Fibroblast of skin of right biceps (primary cell): ENCODE data around the gene AGAP9.
"Not testable (repeated sequence)": the region's sequence is repeated elsewhere in the genome, so short reads cannot be mapped to it uniquely, and the experiment has no call there.

Experiments
- DNase-seq: peaks from one replicate; pipeline ENCODE4 v3.0.0-alpha.2; 2013

AGAP9 gene

DNA sequence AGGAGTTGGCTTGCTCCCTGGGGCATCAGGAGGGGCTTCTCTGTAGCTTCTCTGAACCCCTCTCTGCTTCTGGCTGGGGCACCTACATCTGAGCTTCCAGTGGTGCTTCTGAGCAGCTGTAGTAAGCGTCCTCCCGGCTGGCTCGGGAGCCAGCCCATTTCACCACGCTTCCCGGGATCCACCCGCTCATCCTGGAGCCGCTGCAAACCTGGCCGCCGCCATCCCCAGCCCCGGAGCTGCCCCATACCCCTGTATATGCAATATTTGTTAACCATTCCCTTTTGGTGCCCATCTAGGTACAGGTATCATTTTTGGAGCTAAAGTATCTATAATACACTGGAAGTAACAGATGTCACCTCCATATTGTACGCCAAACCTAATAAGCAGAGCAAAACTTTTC is 38.7 kb downstream of the AGAP9 start:
- DNase-seq: not testable (repeated sequence)

DNA sequence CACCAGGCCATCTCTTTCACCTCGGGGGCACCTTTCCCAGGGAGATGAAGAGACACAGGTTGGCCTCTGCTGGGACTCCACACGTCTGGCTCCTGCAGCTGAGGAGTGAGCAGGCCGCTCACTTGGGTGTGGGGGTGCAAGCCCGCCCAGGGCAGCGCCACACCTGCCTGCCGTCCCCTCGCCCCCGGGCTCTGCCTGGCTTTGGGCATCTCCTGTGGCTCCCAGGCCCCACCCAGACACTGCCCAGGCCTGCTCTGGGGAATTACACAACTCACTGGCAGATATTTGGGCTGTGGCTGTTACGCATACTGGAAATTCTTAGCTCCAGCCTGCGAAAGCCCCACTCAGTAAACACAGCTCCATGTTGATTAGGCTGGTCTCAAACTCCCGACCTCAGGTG is 39.5 kb downstream of the AGAP9 start, which contains the start of gene ANXA8:
Gene ANXA8, minus strand, starts transcription at position 193 of the 400 bp plus-strand sequence. Its CDS starts 182 bp downstream, at position 11.
- not testable (repeated sequence) for DNase-seq

DNA sequence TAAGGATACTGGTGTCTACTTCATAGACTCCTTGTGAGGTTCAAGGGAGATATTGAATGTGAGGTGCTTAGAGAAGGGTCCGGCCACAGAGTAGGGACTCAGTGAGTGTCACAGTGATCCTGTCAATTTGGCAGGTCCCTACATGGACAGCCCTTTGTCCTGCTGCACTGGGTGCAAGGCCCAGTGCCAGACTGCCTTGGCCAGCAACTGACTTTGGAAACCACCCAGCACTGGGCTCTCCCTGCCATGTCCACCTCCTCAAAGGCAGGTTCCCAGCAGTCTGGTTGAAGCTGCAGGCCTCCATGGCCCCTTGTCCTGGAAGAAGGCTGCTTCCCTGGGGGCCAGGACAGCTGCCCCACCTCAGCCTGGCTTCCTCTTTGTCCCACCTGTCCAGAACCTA is 41.1 kb downstream of the AGAP9 start:
- DNase-seq: not testable (repeated sequence)

DNA sequence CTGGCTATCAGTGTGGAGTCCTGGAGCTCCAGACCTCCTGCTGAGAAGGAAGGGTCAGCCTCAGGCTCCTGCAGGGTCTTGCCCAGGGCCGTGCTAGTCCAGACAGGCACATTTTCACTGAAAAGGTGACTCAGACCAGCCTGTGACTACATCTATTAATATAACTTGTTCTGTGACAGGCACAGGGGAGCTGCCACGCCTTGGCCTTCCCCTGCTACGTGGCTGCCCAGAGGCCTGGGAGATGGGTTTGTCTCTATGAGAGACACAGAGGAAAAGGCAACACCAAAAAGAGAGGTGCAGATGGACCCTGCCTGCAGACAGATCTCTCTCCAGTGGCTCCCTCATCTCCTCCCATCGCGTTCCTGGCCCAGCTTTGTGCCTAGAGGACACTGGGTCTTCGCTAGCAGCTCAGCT is 41.7 kb downstream of the AGAP9 start:
- not testable (repeated sequence) for DNase-seq

DNA sequence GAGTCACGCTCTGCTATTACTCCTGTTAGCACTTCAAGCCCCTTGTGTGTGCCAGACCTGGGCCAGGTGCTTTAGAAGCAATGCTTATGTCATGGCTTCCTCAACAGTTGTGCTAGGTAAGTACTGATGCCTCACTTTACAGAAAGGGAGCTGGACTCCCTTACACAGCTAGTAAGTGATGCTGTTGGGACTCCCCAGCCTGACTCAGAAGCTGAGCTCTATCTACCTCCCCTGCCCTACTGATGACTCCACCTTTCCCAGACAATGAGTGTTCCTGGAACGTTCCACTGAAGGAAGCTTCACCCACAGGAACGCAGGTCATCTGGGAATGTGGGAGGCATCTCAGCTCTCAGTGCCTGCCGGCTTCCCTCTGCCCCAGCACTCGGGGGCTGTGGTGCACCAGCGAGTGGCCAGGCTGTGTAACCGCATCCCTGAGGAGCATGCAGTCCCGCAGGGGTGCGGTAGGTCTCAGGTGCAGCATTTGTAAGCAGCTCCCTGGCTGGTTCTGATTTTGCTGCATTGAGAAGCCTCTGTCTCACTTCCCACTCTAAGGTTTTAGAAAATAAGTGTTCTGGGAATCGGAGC is 42.2 kb downstream of the AGAP9 start:
- DNase-seq: peak; percentile 80

DNA sequence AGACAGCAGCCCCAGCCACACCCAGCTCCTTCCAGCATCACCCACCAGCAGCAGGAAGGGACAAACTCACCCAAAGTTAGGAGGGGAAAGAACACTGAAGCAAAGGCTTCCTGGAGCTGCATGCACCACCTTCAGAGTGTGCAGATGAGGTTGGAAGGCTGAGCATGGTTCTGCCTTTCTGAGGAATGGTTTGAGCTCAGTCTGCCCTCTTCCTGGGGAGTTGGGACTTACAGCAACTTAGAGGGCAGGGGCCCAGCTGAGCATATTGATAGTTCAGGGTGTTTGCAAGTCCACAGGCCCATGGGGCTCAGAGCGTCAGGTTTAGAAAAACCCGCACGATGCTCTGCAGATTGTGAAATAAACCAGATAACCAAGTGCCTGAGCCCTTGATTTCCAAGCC is 43.3 kb downstream of the AGAP9 start:
- not testable (repeated sequence) for DNase-seq

DNA sequence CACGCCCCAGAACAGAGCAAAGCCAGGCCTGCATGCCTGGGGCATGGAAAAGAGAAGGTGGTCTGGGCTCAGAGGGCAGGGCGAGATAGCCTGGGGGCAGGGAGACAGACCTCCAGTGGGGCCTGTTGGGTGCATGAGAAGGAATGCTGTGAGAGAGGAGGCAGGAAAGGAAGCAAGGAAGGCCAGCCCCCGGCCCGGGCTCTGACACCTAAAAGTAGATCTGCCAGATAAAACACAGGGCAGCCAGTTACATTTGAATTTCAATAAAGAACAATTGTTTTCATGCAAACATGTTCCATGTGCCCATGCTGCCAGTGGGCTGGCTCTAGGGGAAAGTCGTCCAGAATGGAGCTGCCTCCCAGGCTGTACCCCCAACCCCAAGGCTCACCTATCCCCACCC is 45.3 kb downstream of the AGAP9 start:
- DNase-seq: not testable (repeated sequence)

DNA sequence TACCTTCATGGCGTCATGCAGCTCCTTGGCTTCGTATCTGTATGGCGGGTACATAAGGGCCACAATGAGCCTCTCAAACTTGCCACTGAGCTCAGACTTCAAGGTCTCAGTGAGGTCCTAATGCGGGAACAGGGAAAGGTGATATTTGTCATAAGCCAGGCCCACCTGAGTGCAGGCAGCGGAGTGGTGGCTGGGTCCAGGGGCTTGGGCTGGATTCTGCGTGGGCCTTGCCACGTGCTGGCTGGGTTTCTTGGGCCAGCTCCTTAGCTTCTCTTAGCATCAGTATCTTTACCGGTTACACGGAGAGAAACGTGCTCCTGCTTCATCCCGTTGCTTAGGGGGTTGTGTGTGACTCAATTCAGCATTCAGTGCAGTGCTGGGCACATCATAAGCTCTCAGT is 46.4 kb downstream of the AGAP9 start:
- DNase-seq: not testable (repeated sequence)

DNA sequence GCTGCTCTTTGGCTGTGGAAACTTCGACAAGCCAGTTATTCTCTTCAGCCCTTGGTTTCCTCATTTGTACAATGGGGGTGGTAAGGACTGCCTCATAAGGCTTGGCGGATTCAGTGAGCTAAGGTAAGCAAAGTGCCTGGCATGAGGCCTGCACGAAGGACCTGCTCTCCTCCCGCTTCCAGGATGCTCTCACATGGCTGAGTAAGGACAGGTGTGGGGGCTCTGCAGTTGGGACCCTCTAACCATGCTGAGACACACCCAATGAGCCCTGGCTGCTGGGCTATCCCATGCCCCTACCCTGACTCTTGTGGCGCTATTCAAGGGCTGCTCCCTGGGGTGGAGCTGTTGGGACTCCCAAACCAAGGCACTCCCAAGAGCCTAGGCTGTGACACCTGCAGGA is 48.3 kb downstream of the AGAP9 start:
- not testable (repeated sequence) for DNase-seq

DNA sequence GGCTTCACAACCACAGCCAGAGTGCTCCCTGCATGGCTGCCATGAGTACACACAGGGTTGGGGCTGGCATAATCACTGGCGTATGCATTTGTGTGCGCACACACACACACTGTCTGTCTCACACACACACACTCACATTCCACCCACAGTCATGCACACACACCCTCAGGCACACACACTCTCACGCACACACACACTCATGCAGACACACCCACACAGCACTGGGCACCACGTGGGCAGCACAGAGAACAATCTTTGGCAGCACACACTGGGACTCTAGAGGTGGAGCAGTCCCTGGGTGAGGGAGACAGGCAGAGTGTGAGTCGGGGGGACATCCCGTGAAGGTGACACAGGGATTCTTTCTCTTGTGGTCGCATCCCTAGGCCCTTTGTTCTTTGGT is 49.9 kb downstream of the AGAP9 start:
- not testable (repeated sequence) for DNase-seq

DNA sequence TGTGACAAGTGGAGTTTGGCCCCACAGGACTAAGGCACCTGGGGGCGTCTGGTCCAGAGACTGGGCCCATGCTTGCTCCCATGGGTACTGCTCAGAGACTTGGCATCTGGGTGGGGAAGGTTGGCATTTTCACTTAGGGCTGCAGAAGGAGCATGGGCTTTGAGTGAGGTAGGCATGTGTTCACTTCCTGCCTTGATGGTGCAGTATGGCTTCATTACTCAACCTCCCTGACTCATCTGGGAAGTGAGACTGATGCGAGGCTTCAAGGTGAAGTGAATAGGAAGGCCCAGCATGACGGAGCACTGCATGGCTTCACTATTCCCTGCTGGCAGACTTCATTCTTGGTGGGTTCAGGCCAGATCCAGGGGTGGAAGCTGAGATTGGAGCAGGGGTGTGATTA is 50.8 kb downstream of the AGAP9 start:
- not testable (repeated sequence) for DNase-seq

DNA sequence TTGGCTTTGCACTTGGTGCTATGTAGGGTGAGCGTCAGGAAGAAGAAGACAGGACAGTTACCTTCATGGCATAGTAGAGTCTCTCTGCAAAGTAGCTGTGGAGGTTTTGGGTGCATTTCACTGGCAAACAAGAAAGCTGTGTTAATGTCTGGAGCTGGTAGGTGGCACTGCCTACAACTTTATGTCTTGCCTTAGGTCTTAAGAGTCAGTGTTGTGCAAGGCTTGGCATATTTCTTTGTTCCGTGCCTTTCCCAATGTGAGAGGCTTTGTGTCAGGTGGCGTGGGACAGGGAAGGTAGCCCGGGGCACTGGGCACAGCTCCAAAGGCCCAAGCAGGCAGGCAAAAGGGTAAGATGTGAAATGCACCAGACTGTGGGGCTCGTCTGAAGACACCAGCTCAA is 51.4 kb downstream of the AGAP9 start:
- not testable (repeated sequence) for DNase-seq

DNA sequence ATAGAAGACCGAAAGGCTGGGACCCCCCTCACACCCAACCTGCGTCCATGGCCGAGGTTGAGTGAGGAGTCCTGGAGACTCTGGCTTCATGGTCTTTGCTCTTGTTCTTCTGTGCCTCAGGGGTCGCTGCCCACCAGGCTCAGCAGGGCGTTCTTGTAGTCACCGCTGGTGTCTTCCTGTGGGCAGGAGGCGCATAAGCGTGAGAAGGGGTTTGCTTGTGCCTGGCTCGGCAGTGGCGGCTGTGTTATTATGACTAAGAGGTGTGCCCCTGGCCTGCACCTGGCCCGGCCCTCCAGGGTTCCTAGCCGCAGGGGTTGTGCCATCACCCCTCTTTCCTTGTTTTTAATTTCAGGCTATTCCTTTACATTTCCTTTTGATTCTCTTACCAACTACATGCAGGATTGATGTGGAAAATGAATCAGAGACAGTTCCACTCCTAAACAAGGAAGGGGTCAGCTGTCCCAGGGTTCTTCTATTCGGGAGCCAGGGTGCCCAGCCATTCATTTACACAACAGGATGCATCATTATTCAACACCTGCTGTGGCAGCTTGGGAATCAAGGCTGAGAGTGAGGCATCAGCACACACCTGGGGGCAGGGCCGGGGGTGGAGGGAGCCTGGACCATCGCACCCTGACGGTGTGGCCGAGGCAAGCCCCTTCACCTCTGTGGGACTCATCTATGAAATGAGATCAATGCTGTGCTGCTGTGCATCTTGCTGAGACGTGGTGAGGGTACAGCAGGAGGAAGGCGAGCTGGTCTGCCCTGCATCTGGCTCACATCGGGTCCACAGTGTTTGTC is 54.5 kb downstream of the AGAP9 start:
- not testable (repeated sequence) for DNase-seq

DNA sequence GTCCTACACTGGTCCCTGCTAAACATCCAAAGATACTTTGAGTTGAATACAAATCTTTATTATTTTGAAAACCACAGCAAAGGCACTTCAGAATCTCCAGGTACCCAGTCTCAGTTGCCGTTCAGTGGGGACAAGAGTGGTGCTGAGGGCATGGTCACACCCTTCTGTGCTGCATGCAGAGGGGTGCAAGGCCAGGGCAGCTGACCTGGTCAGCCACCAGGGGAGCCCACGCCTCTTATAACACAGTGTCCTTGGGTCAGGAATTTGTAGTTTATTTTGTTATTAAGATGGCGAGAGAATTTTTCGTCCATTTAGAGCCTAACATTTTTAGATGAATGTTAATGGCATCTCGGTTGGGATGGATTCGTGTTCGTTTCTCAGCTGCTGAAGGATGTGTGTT is 55.5 kb downstream of the AGAP9 start:
- DNase-seq: not testable (repeated sequence)

DNA sequence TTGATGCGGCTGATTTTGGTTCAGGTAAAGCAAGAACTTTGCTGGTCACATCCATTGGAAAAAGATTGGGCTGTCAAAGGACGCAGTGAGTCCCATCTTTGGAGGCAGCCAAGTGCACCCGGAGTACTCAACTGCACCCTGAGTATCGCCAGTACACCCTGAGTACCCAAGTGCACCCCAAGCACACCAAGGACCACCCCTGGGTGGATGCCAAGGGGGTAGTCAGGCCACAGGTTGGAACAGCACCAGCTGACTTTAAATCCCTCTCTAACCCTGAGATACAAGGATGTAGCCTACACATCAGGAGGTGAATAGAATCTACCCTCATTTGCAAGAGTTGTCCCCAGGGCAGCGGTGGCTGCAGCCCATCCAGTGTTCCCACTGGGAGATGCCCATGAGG is 56.0 kb downstream of the AGAP9 start:
- not testable (repeated sequence) for DNase-seq

DNA sequence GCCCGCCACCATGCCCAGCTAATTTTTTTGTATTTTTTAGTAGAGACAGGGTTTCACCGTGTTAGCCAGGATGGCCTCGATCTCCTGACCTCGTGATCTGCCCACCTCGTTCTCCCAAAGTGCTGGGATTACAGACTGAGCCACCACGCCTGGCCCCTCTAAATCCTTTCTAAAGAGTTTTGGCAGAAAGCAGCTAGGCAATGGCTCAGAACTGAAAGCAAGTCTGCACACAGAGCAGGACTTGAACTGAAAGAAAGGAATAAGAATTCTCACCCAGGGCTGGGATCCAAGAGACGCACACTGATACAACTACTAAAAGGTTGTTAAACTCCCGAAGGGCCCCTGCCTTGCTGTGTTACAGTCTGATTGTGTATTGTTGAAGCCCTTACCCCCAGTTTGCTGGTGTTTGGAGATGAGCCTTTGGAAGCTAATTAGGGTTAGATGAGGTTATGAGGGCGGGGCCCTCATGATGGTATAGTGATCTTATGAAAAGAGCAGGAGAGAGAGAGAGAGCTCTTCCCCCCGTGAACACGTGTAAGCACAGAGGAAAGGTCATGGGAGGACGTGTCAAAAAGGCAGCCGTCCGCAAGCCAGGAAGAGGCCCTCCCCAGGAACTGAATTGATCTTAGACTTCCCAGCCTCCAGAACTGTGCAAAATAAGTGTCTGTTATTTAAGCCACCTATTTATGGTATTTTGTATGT is 58.1 kb downstream of the AGAP9 start:
- not testable (repeated sequence) for DNase-seq

DNA sequence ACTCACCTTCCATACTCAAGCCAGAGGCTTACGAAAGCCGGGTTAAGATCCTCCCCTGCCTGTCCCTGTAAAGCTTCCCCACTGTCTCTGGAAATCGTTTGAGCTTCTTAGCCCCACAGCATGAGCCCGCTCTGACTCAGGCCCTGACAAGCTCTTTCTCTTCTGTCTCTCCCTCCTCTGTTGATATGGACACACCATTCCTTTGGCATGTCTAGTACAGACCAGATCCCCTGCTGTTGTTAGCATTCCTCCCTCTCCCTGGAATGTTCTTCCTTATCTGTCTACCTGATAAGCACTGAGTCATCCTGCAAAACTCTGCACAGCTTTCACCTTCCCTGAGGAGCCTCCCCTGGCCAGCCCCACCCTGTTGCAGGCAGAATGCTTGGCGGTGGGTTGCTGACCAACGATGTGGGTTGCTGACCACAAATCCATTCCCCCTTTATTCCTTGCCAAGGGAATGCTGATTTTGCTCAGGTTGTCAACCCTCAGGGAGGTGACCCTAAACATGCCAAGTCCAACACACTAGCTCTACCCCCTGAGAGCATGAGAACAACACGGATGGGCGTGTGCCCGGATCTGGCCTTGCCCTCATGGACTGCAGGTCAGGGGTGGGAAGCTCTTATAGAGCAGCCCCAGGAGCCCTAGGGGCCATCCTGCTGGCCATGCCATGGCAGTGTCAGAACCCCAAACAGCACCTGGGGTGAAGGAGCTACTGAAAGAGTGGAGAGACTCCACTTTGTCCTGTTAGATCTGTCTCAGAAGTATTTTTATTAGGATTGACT is 60.7 kb downstream of the AGAP9 start:
- not testable (repeated sequence) for DNase-seq

DNA sequence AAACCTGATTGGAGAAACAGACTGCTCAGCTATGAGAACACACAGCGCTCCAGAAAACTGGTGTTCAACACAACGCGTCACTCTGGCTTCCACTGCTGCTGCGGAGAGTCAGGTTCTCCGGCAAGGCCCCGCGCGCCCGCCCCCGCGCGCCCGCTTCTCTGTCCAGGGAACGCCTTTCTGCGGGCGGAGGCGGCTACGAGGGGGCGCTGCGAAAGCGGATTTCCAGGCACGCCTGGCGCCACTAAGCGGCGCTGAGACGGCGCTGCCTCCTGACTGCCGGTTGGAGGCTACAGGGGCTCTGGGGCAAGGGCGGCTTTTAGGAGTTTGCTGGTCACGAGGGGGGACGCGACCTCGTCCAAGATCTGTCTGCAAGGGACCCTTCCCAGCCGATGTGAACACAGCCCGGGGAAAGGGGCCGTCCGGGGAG is 62.2 kb downstream of the AGAP9 start:
- DNase-seq: peak; percentile 70

DNA sequence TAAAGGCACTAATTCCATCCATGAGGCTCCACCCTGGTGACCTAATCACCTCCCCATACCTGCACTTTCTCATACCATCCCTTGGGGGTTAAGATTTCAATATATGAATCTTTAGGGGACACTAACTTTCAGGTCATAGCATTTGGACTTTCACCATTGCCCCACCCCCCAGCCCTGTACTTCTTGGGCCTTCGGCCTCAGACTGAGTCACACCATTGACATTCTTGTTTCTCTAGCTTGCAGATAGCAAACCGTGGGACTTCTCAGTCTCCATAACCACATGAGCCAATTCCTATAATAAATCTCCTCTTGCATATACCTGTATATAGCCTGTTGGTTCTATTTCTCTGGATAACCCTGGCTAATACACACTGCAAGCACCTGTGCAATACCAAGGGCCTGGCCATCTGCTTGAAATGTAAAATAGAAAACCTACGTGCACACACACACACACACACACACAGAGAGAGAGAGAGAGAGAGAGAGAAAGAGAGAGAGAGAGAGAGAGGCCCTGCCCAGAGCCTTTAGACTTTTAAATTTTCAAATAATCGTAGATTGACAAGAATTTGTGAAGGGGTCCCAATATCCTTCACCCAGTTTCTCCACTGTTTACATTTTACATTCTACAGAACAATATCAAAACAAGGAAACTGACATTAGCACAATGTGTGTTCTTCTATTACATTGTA is 64.8 kb downstream of the AGAP9 start:
- peak; percentile 76 for DNase-seq

DNA sequence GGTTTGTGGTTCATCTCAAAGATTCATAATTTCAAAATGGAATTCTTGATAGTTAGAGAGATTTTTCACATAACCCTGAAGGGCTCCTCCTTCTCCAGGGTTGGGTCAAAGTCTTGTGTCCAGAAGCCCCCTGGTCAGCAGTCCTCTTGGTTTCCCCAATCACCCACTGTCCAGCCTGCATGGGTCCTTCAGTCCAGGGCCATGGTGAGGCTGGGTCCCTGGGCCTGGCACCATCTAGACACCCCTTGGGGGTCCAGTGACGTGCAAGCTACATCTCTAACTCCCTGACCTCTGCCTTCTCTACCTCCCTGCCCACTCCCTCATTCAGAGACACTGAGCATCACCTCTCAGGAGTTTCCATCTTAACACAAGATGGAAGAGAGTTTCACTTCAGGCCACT is 65.6 kb downstream of the AGAP9 start:
- DNase-seq: no peak

DNA sequence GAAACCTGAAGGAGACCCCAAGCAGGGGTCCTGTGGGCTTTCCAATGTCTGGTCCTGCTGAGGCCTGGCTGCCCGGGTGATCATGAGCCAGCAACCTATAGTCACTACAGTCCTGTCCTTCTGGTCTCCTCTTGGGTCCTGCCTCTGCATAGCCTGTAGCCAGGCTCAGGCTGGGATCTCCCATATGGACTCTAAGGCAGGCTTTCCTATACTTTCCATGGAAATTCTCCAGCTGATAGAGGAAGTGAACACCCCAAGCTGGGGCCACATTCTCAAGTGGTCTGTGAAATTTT is 66.0 kb downstream of the AGAP9 start:
- DNase-seq: no peak

DNA sequence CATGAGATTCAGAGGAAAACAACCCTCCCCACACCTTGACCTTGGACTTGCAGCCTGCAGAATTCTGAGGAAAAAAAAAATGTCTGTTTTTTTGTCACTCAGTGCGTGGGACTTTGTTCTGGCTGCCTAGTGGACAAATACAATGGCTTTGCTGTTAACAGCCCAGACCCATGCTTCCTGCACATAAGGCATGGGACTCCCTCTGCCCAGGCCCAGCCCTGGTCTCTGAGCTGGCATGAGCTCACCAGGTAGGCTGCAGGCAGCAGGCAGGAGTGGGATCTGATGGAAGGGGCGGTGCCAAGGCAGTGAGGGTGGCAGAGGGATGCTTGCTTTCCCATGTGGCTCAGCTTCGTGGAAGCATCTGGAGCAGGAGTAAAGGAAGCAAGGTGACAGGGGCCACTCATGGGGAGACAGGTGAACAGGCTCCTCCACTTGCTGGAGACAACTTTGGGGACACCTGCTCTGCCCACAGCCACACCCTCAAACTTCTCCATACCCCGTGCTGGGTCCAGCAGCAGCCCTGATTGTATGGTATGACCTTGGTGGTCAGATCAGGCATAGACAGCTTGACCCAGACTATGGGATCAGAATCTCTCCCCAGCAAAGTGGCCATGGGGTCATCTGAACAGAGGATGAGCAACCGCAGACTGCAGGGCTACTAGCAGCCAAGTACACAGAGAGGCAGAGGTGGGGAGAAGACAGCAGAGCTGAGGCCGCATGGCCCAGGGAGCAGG is 66.5 kb downstream of the AGAP9 start:
- no peak for DNase-seq
